ENCODE measurements around the gene BRIP1. TPM values are rescaled to one million over a fixed set of nuclear protein-coding genes. Genes with fewer than 3 reads are reported as not detected.
A peak's percentile ranks its signal among the peaks of the same experiment; 100 is the strongest.
"Not testable (repeated sequence)": the region's sequence is repeated elsewhere in the genome, so short reads cannot be mapped to it uniquely, and the experiment has no call there.

Gene BRIP1
- total RNA-seq, 2 donors from 2014 or later, result 1.5 to 2.3 TPM

- Mint-ChIP-seq H3K4me3 (no peak overlapping the region), H3K27me3 (no peaks in the 10 kb centered on the region), H3K4me1 (no peaks in the 10 kb centered on the region), H3K27ac (no peak overlapping the region), H3K36me3 (ENCODE audit: low read depth) (no peaks in the 10 kb centered on the region)
- DNase-seq, result no peak
- no peaks in the 10 kb centered on the region for H3K9me3 ChIP-seq (ENCODE audit: control insufficient read depth, low read length, poor library complexity, severe bottlenecking)
- ATAC-seq, result no peak
Observed at GRCh38 chr17:61834610-61835009, 28.7 kb downstream of the BRIP1 start.

- Mint-ChIP-seq H3K36me3 (ENCODE audit: low read depth) (no peaks in the 10 kb centered on the region), H3K27me3 (no peaks in the 10 kb centered on the region), H3K4me1 (no peaks in the 10 kb centered on the region), H3K4me3 (no peak overlapping the region), H3K27ac (peak overlapping the region; percentile 21)
- ATAC-seq, result no peak
- no peaks in the 10 kb centered on the region for H3K9me3 ChIP-seq (ENCODE audit: control insufficient read depth, low read length, poor library complexity, severe bottlenecking)
- DNase-seq, result no peak
Observed at GRCh38 chr17:61833536-61834193, 29.7 kb downstream of the BRIP1 start.

DNA sequence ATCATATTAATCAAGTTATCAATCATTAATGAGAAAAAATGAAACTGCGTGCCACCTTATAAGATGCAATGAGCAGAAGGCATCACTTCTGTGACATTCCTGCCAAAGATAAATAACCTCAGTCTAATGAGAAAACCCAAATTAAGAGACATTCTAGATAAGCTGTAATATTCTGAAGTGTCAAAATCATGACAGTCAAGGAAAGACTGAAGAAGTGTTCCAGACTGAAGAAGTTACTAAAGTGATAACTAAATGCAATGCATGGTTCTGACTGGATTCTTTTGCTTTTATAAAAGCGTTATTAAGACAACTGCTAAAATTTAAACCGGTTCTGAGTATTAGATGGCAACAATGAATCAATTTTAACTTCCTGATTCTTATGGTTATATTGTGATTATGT is 30.9 kb downstream of the BRIP1 start:
- Mint-ChIP-seq H3K4me1 (no peaks in the 10 kb centered on the region), H3K36me3 (ENCODE audit: low read depth) (no peaks in the 10 kb centered on the region), H3K27ac (peak overlapping the region; percentile 21), H3K27me3 (no peaks in the 10 kb centered on the region), H3K4me3 (no peak overlapping the region)
- ATAC-seq (no peak), DNase-seq (no peak)
- no peaks in the 10 kb centered on the region for H3K9me3 ChIP-seq (ENCODE audit: control insufficient read depth, low read length, poor library complexity, severe bottlenecking)

DNA sequence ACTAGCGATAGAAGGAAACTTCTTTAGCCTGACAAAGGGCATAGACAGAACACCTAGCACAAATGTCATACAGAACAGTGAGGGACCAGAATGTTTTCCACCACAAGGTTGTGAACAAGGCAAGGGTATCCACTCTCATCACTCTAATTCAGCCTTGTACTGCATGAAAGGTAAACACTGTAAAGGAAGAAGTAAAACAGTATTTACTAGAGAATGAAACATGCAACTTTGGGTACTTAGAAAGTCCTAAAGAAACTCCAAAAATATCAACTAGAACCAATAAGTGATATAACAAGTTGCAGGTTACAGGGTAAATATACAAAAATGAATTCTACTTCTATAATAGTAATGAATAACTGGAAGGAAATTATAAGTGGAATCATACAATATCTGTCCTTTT is 32.2 kb downstream of the BRIP1 start:
- no peak for ATAC-seq
- no peaks in the 10 kb centered on the region for H3K9me3 ChIP-seq (ENCODE audit: control insufficient read depth, low read length, poor library complexity, severe bottlenecking)
- Mint-ChIP-seq H3K4me1 (no peaks in the 10 kb centered on the region), H3K27me3 (no peaks in the 10 kb centered on the region), H3K36me3 (ENCODE audit: low read depth) (no peaks in the 10 kb centered on the region), H3K4me3 (no peak overlapping the region), H3K27ac (no peak overlapping the region)
- no peak for DNase-seq

DNA sequence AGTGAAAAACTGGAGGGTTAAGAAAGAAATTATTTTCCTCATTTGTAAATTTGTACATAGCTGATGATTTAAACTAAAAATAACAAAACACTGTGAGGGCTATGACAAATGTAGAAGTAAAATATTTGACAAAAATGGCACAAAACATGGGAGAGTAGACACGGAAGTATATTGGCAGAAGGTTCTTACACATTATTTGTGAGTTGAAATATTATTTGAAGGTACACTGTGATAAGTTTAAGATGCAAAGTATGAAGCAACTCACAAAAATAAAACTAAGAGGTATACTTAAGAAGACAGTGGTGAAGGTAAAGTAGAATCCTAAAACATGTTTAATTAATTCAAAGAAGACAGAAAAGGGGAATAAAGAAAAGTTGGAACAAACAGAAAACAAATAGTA is 34.6 kb downstream of the BRIP1 start:
- Mint-ChIP-seq H3K36me3 (ENCODE audit: low read depth) (no peaks in the 10 kb centered on the region), H3K4me1 (no peaks in the 10 kb centered on the region), H3K27me3 (no peaks in the 10 kb centered on the region), H3K4me3 (no peak overlapping the region), H3K27ac (no peak overlapping the region)
- DNase-seq, result no peak
- no peaks in the 10 kb centered on the region for H3K9me3 ChIP-seq (ENCODE audit: control insufficient read depth, low read length, poor library complexity, severe bottlenecking)
- no peak for ATAC-seq

DNA sequence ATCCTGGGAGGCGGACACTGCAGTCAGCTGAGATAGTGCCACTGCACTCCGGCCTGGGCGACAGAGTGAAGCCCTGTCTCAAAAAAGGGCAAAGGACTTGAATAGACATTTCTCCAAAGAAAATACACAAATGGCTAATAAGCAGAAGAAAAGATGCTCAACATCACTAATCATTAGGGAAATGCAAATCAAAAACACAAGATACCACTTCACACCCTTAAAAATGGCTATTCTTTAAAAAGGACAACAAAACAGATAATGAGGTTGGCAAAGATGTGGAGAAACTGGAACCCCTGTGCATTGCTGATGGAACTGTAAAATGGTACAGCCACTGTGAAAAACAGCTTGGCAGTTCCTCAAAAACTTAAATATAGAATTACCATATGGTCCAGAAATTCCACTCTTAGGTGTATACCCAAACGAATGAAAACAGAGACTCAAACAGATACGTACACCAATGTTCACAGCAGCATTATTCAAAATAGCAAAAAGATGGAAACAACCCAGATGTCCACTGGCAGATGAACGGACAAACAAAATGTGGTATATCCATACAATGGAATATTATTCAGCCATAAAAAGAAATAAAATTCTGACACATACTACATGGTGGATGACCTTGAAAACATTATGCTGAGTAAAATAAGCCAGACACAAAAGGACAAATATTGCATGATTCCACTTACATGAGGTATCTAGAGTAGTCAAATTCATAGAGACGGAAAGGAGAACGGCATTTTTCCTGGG is 35.5 kb downstream of the BRIP1 start:
- no peaks in the 10 kb centered on the region for H3K9me3 ChIP-seq (ENCODE audit: control insufficient read depth, low read length, poor library complexity, severe bottlenecking)
- ATAC-seq, result no peak
- Mint-ChIP-seq H3K27me3 (no peaks in the 10 kb centered on the region), H3K4me3 (no peak overlapping the region), H3K4me1 (no peaks in the 10 kb centered on the region), H3K27ac (no peak overlapping the region), H3K36me3 (ENCODE audit: low read depth) (peaks cover 2% of the 10 kb centered on the region)
- no peak for DNase-seq

GRCh38 chr17:61826866-61827265 is 36.5 kb downstream of the BRIP1 start:
- H3K27me3 Mint-ChIP-seq; H3K4me1 Mint-ChIP-seq; H3K9me3 ChIP-seq (ENCODE audit: control insufficient read depth, low read length, poor library complexity, severe bottlenecking); H3K36me3 Mint-ChIP-seq (ENCODE audit: low read depth); DNase-seq; H3K27ac Mint-ChIP-seq; ATAC-seq; H3K4me3 Mint-ChIP-seq: not testable (repeated sequence)

- H3K9me3 ChIP-seq (ENCODE audit: control insufficient read depth, low read length, poor library complexity, severe bottlenecking); H3K27ac Mint-ChIP-seq; H3K4me3 Mint-ChIP-seq; DNase-seq; H3K4me1 Mint-ChIP-seq; H3K36me3 Mint-ChIP-seq (ENCODE audit: low read depth); ATAC-seq; H3K27me3 Mint-ChIP-seq: not testable (repeated sequence)
Observed at GRCh38 chr17:61826198-61826597, 37.1 kb downstream of the BRIP1 start.

- DNase-seq (no peak), ATAC-seq (no peak)
- no peaks in the 10 kb centered on the region for H3K9me3 ChIP-seq (ENCODE audit: control insufficient read depth, low read length, poor library complexity, severe bottlenecking)
- Mint-ChIP-seq H3K36me3 (ENCODE audit: low read depth) (peaks cover 2% of the 10 kb centered on the region), H3K4me1 (no peaks in the 10 kb centered on the region), H3K27me3 (no peaks in the 10 kb centered on the region), H3K27ac (no peak overlapping the region), H3K4me3 (no peak overlapping the region)
Observed at GRCh38 chr17:61825448-61826137, 37.7 kb downstream of the BRIP1 start.

GRCh38 chr17:61822326-61823285 is 40.7 kb downstream of the BRIP1 start:
- no peaks in the 10 kb centered on the region for H3K27me3 Mint-ChIP-seq
- DNase-seq (no peak), ATAC-seq (no peak)
- H3K4me3 Mint-ChIP-seq, result no peak overlapping the region
- no peaks in the 10 kb centered on the region for H3K4me1 Mint-ChIP-seq
- peak overlapping the region; percentile 17 for H3K27ac Mint-ChIP-seq
- no peaks in the 10 kb centered on the region for H3K9me3 ChIP-seq (ENCODE audit: control insufficient read depth, low read length, poor library complexity, severe bottlenecking)
- peaks cover 2% of the 10 kb centered on the region for H3K36me3 Mint-ChIP-seq (ENCODE audit: low read depth)

DNA sequence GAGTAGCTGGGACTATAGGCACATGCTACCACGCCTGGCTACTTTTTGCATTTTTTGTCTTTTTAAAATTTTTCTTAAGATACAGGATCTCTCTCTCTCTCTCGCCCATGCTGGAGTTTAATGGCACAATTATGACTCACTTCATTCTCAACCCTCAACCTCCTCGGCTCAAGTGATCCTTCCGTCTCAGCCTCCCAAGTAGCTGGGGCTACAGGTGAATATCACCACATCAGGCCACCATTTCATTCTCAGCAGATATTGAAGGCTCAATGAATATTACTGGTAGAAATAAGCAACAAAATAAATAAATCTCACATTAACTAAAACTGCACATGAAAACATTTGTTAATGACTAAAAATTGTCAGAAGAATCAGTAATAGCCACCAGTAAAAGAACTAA is 41.7 kb downstream of the BRIP1 start:
- no peaks in the 10 kb centered on the region for H3K27me3 Mint-ChIP-seq
- no peak for ATAC-seq
- no peak overlapping the region for H3K4me3 Mint-ChIP-seq
- H3K27ac Mint-ChIP-seq, result no peak overlapping the region
- H3K36me3 Mint-ChIP-seq (ENCODE audit: low read depth), result peaks cover 2% of the 10 kb centered on the region
- no peaks in the 10 kb centered on the region for H3K4me1 Mint-ChIP-seq
- DNase-seq, result no peak
- no peaks in the 10 kb centered on the region for H3K9me3 ChIP-seq (ENCODE audit: control insufficient read depth, low read length, poor library complexity, severe bottlenecking)

GRCh38 chr17:61819265-61819664 is 44.1 kb downstream of the BRIP1 start:
- not testable (repeated sequence) for H3K9me3 ChIP-seq (ENCODE audit: control insufficient read depth, low read length, poor library complexity, severe bottlenecking); H3K4me1 Mint-ChIP-seq; H3K27me3 Mint-ChIP-seq; DNase-seq; H3K27ac Mint-ChIP-seq; ATAC-seq; H3K36me3 Mint-ChIP-seq (ENCODE audit: low read depth); H3K4me3 Mint-ChIP-seq

DNA sequence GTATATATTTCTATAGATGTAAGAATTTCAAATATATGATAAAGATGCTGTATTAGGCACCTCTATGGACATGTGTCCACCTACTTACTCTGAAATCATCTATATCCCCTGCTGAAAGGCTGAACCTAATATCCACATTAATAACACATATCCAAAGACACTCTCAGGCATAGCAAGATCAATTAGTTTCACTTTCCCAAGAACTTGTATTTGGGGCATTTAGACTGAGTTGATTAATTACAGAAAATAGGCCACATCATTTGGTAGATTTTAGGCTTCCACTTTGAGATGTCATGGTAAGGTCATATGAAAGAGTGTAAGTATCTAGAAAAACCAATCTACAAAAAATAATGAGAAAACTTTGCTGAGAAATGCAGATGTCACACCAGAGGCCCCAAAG is 45.1 kb downstream of the BRIP1 start:
- H3K4me1 Mint-ChIP-seq, result no peaks in the 10 kb centered on the region
- H3K9me3 ChIP-seq (ENCODE audit: control insufficient read depth, low read length, poor library complexity, severe bottlenecking), result no peaks in the 10 kb centered on the region
- peaks cover under 1% of the 10 kb centered on the region for H3K36me3 Mint-ChIP-seq (ENCODE audit: low read depth)
- H3K27ac Mint-ChIP-seq, result no peak overlapping the region
- ATAC-seq (no peak), DNase-seq (no peak)
- H3K4me3 Mint-ChIP-seq, result no peak overlapping the region
- H3K27me3 Mint-ChIP-seq, result no peaks in the 10 kb centered on the region

Data from T-helper 17 cell (primary cell).